Measurements from ENCODE around the gene LINC01488.

Gene LINC01488

DNA sequence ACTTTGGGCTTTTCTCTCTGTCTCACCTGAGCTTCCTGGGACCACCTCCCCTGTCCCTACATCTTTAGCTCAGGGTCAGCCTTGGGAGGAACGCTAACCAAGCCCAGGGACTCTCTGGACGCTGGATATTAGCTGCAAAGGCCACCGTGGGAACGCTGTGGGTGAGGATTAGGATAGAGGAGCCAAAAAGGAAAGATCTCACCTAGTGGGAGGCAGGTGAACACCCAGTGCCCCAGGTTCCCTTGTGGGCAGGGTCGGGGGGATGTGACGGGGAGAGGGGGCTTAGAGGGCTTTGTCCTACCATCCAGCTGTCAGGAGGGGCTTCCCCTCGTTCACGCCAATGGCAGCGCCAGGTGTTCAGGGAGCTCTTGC, 50.2 kb downstream of the LINC01488 start:
- FAIRE-seq, result no peak

DNA sequence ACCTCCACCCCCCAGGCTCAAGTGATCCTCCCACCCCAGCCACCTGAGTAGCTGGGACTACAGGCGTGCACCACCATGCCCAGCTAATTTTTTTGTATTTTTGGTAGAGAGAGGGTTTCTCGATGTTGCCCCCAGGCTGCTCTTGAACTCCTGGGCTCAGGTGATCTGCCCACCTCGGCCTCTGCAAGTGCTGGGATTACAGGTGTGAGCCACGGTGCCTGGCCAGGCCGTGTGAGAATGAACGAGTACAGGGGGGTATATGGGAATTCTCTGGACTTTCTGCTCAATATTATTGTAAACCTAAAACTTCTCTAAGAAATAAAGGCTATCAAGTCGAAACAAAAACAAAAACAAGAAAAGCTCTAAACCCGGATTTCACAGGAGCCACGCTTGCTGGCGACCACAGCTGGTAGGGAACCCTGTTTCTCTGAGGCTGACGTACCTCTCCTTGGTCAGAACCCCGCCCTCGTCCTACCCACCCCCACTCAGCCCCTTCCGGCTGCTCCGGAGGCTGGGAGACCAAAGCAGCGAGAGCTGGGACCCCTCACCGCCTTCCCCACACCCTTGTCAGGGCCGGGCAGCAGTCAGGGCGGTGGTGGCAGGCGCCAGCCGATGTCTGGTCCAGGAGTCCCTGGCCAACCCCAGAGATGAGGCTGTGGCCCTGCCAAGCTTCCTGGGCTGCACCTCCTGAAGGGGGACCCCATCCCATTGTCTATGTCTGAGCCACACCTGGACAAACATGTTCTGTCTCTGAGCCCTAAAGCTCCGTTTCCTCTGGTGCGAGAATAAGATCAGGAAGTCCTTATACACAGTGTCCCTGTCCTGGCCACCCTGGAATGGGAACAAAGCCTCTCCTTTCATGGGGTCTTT, 52.1 kb downstream of the LINC01488 start:
- no peak for FAIRE-seq

DNA sequence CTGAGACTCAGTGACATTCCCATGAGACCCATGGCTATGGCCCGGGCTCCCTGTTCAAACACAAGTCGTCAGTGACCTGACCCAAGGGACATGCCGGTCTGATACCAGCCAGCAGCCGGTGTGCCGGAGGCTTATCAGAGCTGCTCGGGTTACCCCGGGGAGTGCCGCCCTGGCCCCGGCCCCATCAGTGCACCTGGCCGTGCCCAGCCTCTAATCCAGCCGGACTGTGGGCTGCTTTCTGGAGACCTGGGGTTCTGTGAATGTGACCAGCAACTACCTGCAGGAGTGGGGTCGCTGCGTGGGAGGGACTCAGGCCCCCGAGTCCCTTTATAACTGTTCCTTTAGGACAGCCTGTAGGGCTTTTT, 52.7 kb downstream of the LINC01488 start:
- FAIRE-seq, result no peak

DNA sequence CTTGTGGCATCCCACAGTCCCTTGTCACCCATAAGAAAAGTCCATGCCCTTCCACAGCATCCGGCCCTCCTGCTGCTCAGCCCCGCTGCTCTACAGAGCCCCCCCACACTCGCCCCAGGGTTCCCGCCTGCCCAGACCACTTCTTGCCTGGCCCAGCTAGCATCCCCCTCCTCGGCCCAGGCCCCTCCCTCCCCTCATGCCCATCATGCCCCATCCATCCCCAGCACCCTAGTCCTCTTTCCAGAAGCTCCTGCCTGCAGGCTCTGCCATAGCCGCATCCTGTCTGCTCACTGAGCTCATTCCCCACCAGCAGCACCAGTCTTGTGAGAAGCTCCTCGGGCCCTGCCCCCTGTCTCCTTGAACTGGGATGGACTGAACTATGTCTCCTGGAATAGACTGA, 54.4 kb downstream of the LINC01488 start:
- no peak for FAIRE-seq

DNA sequence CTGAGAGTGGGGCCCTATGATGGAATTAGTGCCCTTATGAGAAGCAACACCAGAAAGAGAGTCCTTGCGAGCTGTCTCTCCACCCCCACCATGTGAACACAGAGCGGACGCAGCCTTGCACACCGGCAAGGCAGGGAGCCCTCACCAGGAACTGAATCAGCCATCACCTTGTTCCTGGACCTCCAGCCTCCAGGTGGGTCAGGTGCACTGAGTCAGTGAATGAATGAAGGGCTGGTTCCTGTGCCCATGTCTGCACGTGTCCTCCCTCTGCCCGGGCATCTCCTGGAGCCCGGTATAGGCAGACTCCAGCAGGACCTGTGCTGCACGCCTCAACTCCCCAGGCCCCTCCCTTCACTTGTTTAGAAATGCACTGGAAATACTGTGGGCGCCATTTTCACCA, 54.9 kb downstream of the LINC01488 start:
- no peak for FAIRE-seq

DNA sequence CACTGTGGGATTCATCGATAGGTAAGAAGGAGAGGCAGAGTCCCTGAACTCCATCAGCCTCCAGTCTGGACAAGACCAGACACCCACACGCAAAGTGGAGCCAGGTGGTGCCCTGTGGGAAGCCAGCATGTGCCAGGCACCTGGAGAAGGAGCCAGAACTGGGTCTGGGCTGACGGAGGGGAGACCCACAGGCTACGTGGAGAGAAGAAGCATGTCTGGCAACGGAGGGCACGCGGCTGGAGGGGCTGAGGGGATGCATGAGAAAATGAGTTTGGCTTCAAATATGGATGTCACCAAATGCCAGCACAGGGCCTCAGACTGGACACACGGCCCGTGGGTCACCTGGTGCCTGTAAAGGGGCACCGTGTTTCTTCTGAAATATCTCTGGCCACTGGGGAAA, 55.7 kb downstream of the LINC01488 start:
- FAIRE-seq, result no peak

DNA sequence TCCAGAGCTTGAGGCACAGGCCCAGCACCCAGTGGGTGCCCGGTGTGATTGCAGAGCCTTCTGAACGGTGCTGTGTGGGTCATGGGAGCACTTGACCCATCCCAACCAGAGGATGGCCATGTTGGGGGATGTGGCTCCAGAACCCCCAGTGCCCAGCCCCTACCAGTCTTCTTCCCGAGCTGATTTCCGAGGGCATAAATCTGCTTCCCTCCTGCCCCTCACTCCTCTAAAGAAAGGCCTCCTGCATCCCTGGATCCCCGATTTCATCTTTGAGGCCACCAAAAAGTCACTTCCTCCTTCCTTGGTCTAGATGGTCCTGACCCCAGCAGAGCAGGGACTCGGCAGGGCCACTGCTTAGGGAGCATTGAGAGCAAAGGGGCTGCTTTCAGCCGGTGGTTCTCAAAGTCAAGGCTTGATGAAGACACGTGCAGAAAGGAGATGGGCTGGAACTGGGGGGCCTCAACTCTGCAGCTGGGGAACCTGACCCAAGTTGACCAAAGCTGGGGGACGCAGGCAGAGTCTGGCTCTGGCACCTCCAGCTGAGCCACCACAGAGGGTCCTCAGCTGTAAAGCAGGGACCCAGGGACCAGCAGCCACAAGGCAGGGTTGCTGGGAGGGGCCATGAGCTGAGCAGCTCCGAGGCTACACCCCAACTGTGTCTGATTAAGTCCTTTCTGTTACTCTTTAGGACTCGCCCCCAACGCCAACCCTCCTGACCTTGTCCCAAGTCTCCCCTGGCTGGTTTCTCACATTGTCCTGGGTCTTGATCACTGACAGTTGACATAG, 56.6 kb downstream of the LINC01488 start:
- no peak for FAIRE-seq

DNA sequence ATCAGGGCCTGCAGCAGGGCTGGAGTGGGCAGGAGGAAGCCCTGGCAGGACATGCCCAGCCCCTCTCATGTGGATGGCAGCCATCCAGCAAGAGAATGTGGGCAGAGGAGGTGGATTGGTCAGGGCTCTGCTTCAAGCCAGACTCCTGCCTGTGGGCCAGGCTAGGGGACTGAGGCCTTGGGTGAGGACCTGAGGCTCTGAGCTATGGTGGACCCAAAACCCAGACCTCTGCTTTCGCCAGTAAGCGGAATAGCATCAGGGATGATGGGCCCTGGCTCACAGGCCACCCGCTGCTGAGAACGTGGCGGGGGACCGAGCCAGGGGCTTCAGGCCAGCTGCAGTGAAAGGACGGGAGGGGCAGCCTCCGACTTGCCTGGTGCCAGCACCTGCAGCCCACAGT, 57.4 kb downstream of the LINC01488 start:
- no peak for FAIRE-seq

DNA sequence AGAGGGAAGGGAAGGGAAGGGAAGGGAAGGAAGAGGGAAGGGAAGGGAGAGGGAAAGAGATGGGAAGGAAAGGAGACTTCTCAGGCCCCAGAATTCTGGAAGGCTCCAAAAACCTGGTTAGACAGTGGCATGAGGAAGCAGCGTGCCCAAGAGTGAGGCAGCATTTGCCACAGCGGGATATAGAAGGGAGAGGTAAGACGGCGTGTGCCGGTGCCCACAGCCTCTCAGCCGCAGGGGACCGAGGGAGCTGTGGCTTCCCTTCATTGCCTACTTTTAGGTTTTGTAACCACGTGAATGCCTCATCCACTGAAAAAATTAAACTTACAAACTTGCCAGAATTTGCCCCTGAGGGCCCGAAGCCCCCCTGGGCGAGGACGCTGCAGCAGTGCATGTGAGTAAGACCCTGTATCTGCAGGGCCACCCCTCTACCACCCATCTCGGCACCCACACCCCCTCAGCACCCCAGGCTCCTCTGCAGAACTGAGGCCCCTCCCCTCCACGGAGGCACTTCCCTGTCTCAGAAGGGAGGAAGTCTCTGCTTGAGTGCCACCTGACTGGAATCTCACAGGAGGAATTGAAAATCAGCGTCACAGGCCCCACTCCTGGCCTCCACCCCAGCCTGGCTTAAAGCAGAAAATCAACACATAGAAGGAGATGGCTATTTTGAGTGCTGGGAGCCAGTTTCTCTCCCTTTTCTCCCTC, 58.1 kb downstream of the LINC01488 start:
- no peak for FAIRE-seq

DNA sequence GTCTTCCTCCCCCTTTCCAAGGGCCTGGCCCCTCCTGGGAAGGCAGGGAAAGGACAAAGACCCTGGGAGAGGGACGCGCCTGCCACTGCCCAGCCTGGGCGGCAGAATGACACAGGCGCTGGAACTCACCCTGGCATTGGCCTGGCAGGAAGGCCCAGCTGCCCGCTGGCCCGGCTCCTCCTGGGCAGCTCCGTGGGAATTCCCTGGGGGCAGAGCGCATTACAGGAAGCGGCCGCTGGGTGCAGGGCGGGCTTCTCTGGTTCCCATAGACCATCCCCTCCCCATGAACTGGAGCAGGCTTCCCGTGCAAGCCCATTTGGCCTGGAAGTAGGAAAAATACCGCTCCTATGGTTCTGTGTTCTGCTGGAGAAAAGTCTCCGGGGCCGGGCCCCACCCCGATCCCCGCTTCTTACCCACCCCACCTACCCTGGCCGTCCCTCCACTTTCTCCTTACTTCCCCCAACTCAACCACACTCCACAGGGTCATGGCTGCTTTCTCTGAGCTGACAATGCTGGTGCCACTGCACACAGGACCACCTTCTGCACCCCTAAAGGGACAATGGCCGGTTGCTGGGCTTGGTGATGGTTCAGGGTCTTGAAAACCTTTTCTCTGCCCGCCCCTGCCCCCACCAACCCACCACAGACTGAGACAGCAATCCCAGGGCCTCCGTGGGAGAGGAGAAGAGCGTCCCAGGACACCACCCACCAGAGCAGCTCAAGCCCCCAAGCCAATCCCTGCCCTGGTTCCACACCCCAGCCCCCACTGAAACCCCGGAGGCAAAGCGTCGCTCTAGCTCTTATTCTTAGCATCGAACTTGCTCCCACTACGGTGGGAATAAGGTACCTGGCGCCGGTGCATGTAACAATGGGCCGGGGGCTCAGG, 58.9 kb downstream of the LINC01488 start:
- no peak for FAIRE-seq

DNA sequence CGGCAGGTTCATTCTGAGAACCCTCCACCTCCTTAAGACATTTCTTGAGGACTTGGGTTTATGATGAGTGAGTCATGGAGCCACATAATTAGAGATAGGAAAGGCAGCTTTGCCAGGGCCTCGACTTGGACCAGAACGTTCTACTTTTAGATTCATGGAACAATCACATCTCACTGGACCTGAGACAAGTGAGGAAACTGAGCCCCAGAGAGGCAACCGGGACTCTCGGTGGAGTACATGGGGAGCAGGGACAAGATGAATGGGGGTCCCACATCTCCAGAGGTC, 59.5 kb downstream of the LINC01488 start:
- no peak for FAIRE-seq

DNA sequence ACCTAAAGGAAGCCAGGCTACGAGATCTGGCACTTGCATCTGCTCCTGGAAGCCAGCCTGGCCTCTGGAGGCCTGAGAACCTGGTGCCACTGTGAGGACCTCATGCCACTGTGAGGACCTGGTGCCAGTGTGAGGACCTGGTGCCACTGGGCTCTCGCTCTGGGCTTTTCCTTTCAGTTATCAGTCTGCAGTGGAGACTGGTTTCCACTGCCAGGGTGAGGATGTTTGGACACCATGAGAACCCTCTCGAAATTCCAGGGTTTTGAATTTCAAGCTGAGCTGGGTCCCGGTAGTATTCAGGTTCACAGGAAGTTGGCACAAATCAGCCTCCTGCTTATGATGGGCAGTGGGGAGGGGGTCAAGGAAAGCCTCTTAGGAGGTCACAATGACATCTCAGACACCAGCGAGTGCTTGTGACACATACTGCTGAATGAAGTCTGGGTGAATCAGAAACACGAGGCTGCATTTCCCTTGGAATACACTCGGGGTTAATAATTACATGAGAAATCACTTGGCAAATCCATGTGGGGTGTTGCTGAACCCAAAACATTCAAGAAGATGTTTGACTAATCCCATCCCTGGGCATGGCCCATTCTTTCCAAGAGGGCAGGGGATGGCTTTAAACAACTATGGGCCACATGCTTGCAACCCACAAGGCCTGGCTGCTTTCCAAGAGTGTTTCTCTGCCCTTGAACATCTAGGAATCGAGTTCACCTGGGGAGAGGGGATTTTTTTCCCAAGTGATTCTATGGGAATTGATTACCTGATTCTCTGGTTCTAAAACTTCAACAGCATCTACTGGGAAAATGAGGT, 60.2 kb downstream of the LINC01488 start:
- no peak for FAIRE-seq

DNA sequence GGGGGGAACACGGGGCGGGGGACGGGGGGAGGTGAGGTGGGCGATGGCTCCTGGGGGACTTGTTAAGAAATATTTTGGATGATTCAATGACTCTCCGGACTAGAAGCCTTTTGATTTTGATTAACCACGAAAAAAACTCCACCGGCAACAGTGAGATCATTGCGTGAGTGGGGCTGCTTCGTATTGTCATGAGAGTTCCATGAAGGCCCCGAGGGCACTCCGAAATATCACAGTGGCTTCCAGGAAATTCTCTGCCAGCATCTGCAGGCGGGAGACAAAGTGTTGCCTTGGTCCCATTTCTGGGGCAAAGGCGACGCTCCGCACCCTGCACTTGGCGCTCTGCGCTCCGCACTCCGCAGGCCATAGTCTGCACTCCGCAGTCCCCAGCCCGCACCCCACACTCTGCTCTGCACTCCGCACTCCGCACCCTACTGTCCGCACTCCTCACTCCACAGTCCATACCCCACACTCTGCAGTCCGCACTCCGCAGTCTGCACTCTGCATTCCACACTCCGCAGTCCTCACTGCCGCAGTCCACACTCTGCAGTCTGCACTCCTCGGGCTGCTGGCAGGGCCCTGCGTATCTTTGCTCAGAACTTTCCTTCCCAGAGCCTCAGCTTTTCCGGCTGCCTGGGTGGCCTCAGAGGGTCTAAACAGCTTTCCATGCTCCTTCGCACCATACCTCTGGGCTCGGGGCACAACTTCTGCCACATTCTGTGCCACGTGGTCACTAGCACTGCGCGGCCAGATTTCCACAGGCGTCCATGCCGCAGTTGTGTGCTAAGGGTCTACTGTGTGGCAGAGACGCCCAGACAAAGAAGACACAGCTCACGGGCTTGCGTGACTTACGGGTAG, 61.1 kb downstream of the LINC01488 start:
- no peak for FAIRE-seq
